HepG2 (cell line): Measurements from ENCODE around the gene SHLD3. TPM values are rescaled to one million over a fixed set of nuclear protein-coding genes. Genes with fewer than 3 reads are reported as not detected.

Source experiments
- CREB3 ChIP-seq: sonication (generic); formaldehyde crosslinking; IDR thresholded peaks from 2 replicates; pipeline ENCODE4 v1.5.0; 2020; ENCODE audit warnings: missing genetic modification reagents
- HCFC1 ChIP-seq: fragments of 150-350 bp; IDR thresholded peaks from 2 replicates; pipeline ENCODE4 v1.6.1; 2014; ENCODE audit warnings: low read depth, low read length
- HNF4A ChIP-seq: sonication (generic); formaldehyde crosslinking; IDR thresholded peaks from 2 replicates; pipeline ENCODE4 v1.4.0; 2020; ENCODE audit warnings: missing genetic modification reagents
- MXI1 ChIP-seq: IDR thresholded peaks from 3 replicates; pipeline ENCODE4 v1.6.1; 2012; ENCODE audit warnings: low read depth, low read length, inconsistent platforms, borderline replicate concordance
- NPAS2 ChIP-seq: sonication (generic); formaldehyde crosslinking; IDR thresholded peaks from 2 replicates; pipeline ENCODE4 v1.8.0; 2022; ENCODE audit warnings: mild to moderate bottlenecking, missing genetic modification reagents, borderline replicate concordance
- PHF20 ChIP-seq: sonication (generic); formaldehyde crosslinking; IDR thresholded peaks from 2 replicates; pipeline ENCODE4 v1.5.0; 2020; ENCODE audit warnings: mild to moderate bottlenecking, missing genetic modification reagents
- RXRA ChIP-seq: sonication (generic); formaldehyde crosslinking; IDR thresholded peaks from 2 replicates; pipeline ENCODE4 v1.5.1; 2020; ENCODE audit warnings: missing genetic modification reagents
- STAT6 ChIP-seq: sonication (generic); formaldehyde crosslinking; IDR thresholded peaks from 2 replicates; pipeline ENCODE4 v1.4.0; 2020; ENCODE audit warnings: missing genetic modification reagents, mild to moderate bottlenecking, borderline replicate concordance
- THAP11 ChIP-seq: IDR thresholded peaks from 2 replicates; pipeline ENCODE4 v1.6.1; 2016; ENCODE audit warnings: missing biosample characterization, missing genetic modification reagents
- TOE1 ChIP-seq: sonication (generic); formaldehyde crosslinking; IDR thresholded peaks from 2 replicates; pipeline ENCODE4 v1.4.0; 2020; ENCODE audit warnings: mild to moderate bottlenecking, missing genetic modification reagents
- YEATS2 ChIP-seq: sonication (generic); formaldehyde crosslinking; IDR thresholded peaks from 2 replicates; pipeline ENCODE4 v1.4.0; 2020; ENCODE audit warnings: missing genetic modification reagents, borderline replicate concordance
- ZBTB4 ChIP-seq: sonication (generic); formaldehyde crosslinking; IDR thresholded peaks from 2 replicates; pipeline ENCODE4 v1.4.0; 2020; ENCODE audit warnings: missing genetic modification reagents, mild to moderate bottlenecking, borderline replicate concordance
- ZNF160 ChIP-seq: sonication (generic); formaldehyde crosslinking; IDR thresholded peaks from 2 replicates; pipeline ENCODE4 v1.8.0; 2022; ENCODE audit warnings: mild to moderate bottlenecking, inconsistent platforms, missing genetic modification reagents
- ZNF496 ChIP-seq: sonication (generic); formaldehyde crosslinking; IDR thresholded peaks from 2 replicates; pipeline ENCODE4 v1.8.1; 2023; ENCODE audit warnings: mild to moderate bottlenecking, moderate library complexity, missing genetic modification reagents; ENCODE audit not compliant: insufficient replicate concordance
- ZNF574 ChIP-seq: sonication (generic); formaldehyde crosslinking; IDR thresholded peaks from 2 replicates; pipeline ENCODE4 v1.4.0; 2020; ENCODE audit warnings: missing genetic modification reagents
- polyA plus RNA-seq, 8 experiments: library from polyadenylated mRNA; depleted of rRNA in 3 of 8; stranded (reverse) in 7 of 8; unstranded in 1 of 8; fragments of >200 nt; fragmentation: Illumina TruSeq in 4 of 8; extraction: Trizol in 4 of 8; gene quantifications; 2 replicates each; pipeline versions ENCODE4 v1.2.1 to v1.2.3, GENCODE V29; 2011 to 2016; ENCODE audit warnings: low read depth in 4 of 8, missing spikeins in 1 of 8, mixed read lengths in 1 of 8; ENCODE audit not compliant: insufficient read depth in 1 of 8
- total RNA-seq, 5 experiments: library from RNA; depleted of rRNA; stranded (reverse); fragments of >200 nt; fragmentation: Illumina TruSeq; extraction: Trizol; gene quantifications; 2 replicates each; pipeline ENCODE4 v1.2.3, GENCODE V29; 2016; ENCODE audit warnings: low read depth in 1 of 5

The SHLD3 gene
- total and polyA plus RNA-seq, 2 of the 13 experiments (the other 11 are each of a cell fraction or from before 2014, with no cell fraction given) = 3.6 to 6.8 TPM

DNA sequence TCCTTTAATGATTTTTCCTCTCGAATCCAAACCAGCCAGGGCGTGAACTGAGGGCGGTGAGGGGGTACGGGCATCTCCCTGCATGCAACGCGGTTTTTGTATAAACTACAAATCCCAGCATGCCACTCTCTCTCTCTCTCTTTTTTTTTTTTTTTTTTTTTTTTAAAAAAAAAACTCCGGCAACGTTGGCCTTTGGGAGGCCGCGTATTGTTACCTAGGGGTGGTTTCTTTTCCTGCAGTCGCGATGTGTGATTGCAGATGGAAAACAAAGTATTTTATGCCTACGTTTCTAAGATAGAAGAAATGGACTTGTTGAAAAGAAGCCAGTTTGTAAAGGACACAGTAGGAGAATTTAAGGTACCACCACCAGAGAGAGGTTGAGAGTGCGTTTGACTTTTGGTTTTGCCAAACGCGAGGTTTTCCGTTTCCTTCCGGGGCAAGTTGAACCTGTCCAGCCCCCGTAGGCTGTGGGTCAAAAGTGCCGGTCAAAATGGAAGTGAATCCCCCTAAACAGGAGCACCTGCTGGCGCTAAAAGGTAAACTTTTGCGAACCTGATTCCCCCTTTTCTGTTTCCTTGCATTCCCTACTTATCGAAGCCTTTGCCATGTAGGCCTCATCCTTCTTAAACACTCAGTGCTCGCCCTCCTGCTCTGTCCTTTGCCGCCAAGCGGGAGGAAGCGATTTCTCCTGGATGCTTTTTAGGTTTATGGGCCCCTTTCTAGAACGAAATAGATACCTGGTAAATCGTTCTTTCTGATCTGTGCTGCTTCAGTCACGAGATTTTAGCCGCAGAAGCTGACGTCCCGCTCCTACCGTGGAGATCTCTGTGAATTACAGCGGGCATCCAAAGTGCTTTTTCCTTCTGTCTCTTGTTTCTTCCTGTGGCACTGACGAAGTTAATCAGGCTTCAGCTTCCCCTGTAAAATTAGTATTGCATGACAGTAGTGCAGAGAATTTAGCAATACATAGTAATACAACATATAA lies at the start of gene SHLD3, which contains the start of gene TRAPPC13 (continued):
- 0 out of 2 replicates have a peak, but pooled peaks have one; percentile 59 for TF ChIP-seq STAT6 (CRISPR knock-in tag)
- TF ChIP-seq ZBTB4 = no peak
- 0 out of 2 replicates have a peak, but pooled peaks have one; percentile 45 for TF ChIP-seq ZNF160 (CRISPR knock-in tag)
- peak; percentile 66; the same call in 1 of the 2 replicates for TF ChIP-seq ZNF574 (CRISPR knock-in tag)
- peak; percentile 85 for TF ChIP-seq PHF20
- 0 out of 2 replicates have a peak, but pooled peaks have one; percentile 19 for TF ChIP-seq CREB3
- TF ChIP-seq HNF4A = peak; percentile 29; the same call in 1 of the 2 replicates
- no peak for TF ChIP-seq TOE1
- no peak for TF ChIP-seq NPAS2 (CRISPR knock-in tag)
- no peak for TF ChIP-seq ZNF496
- TF ChIP-seq HCFC1 = peak; percentile 67; the same call in 1 of the 2 replicates
- TF ChIP-seq MXI1 = peak; percentile 23; the same call in 1 of the 3 replicates
- TF ChIP-seq RXRA (CRISPR knock-in tag) = 0 out of 2 replicates have a peak, but pooled peaks have one; percentile 21
- peak; percentile 69 for TF ChIP-seq YEATS2 (CRISPR knock-in tag)
- peak; percentile 96 for TF ChIP-seq THAP11
